Esophagus mucosa (tissue), 1 donor: ENCODE data around the gene SCARF2. TPM values are rescaled to one million over a fixed set of nuclear protein-coding genes. Genes with fewer than 3 reads are reported as not detected.
A peak's percentile ranks its signal among the peaks of the same experiment; 100 is the strongest.
"Not testable (repeated sequence)": the region's sequence is repeated elsewhere in the genome, so short reads cannot be mapped to it uniquely, and the experiment has no call there.

Source experiments
- ATAC-seq: fragments of 200-7000 bp; cut with Tn5 transposase; one replicate; pipeline ENCODE4 v1.9.1; 2020
- total RNA-seq: library from RNA; stranded (reverse); gene quantifications from one replicate; pipeline ENCODE4 v1.2.4, GENCODE V29; 2023
- donor health status: DM: yes; HTN: yes; CAD: no.

The SCARF2 gene
- total RNA-seq, 1 donor from 2014 or later, result 0.48 TPM

DNA sequence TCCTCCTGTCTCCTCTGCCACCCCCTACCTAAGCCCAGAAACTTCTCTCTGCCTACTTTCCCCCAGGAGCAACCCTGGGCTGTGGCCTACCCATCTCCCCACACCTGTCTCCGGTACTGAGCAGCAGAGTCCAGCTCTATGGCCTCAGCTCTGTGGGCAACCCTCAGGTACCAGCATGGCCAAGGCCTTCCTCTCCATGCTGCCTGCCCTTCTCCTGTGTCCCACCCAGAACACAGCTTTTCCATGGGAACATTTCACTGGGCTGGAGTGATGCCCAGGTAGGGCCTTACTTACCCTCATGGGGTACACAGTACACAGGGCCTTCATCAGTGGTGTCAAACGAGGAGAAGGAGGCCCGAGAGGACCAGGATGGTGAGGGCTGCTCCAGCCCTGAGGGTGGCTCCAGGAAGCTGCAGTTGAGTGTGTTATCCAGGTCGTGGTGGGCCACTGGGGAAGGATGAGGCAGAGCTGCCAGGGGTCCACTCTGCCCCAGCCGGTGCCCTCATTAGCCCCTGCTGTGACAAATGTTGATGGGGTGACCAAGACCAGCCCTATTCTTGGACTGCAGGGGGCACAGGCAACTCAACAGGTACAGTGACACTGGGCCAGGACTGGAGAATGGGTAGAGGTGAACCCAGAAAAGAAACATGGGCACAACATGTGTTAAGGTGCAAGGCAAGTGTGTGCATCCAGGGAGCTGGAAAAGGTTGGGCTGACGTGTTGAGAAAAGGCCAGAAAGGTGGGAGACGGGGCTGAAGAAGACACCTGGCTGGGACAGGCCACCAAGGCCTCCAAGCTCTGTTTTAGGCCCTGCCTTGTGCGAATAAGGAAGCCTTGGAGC lies 10.3 kb downstream of the SCARF2 start:
- no peak for ATAC-seq

GRCh38 chr22:20426259-20426615 lies 11.4 kb downstream of the SCARF2 start:
- ATAC-seq, result peak; percentile 44

DNA sequence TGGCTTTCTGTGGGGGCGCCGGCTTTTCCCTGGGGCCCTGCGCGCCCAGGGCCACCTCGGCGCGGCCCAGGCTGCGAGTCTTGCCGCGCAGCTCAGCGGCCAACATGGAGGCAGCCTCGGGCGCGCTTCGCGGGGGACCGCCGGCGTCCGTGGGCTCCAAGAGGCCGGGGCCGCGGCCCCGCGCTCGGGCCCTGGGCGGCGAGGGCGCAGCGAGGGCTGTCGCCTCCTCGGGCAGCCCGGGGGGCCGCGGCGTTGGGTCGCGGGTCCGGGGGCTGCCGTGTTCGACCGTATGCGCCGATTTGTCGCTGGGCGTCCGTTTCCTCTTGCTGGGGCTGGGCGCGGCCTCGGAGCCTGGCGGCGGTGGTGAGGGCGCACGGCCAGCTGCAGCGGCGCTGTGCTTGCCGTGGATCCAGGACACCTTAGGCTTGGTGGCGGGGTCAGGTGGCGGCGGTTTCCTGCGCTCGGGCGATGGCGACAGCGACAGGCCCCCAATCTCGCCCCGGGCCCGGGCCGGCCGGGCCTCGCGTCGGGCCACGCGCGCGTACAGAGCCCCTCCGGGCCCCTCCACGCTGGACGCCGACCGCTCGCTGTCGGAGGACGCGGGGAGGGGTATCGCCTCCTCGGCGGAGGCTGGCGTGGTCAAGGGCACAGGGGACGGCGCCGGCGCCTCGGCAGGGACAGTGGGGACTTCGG lies 11.9 kb downstream of the SCARF2 start:
- no peak for ATAC-seq

DNA sequence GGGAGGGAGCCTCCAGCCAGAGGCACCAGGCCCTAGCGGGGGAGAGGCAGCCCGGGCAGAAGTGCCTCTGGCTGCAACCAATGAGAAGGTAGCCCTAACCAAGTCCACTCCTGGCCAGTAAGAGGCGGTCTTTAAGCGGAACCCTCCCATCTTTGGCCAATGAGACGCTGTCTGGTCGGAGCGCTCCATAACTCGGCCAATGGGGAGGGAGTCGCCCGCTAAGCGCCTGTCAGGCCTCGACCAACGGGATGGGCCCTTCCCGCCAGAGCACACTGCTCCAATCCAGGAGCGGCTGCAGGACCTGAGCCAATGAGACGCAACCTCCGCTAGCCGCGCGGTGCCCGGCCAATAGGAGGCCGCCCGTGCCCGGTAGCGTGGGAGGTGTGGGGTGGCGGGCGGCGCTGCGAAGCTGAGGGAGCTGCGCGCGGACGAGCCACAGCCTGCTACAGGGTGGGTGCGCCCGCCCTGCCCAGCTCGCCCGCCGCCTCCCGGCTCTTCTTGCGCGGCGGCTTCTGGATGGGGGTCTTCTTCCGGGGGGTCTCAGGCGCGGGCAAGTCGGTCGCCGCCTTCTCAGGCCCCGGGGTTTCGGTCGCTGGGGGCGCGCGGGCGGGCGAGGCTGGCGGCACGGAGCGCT lies 12.6 kb downstream of the SCARF2 start:
- ATAC-seq, result peak; percentile 63

- ATAC-seq, result no peak
Observed at GRCh38 chr22:20424568-20424931, 13.1 kb downstream of the SCARF2 start.

- no peak for ATAC-seq
Observed at GRCh38 chr22:20423906-20424551, 13.6 kb downstream of the SCARF2 start.

DNA sequence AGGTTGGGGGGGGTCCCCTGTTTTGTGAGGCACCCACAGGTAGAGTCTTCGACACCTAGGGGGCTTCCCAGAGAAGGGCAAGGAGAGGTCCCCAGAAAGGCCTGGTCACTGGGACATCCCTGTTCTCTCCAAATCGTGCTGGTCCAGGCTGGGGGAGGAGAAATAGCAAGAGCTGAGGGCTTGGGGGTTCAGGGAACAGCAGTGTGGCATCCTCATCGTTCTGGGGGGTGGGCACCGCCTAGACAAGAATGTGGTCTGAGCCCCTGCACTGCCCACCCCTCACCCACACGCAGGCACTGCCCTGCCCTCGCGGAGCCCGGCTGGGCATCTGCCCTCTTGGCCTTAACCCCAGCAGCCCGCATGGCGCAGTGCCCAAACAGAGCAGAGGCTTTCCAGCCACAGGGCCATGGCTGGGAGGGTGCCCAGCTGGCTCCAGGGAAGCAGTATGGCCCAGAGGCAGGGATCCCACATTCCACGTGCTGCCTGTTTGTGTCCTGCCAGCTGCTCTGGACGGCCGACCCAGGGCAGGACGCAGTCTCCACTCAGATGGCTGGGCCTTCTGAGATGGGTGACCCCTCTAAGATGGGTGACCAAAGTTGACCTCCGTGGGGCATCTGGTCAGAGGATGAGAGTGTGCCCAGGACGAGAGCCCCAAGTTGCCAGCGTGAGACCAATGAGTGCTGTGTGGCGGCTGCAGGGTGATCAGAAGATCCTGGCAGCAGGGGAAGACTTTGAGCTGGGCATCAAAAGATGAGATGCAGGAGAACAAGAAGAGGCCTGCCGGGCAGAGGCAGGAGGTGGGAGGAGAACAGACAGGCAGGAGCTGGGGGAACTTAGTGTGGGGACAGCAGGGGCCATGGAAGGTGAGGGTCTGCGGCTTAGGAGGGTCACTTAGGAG lies 14.4 kb downstream of the SCARF2 start:
- no peak for ATAC-seq

DNA sequence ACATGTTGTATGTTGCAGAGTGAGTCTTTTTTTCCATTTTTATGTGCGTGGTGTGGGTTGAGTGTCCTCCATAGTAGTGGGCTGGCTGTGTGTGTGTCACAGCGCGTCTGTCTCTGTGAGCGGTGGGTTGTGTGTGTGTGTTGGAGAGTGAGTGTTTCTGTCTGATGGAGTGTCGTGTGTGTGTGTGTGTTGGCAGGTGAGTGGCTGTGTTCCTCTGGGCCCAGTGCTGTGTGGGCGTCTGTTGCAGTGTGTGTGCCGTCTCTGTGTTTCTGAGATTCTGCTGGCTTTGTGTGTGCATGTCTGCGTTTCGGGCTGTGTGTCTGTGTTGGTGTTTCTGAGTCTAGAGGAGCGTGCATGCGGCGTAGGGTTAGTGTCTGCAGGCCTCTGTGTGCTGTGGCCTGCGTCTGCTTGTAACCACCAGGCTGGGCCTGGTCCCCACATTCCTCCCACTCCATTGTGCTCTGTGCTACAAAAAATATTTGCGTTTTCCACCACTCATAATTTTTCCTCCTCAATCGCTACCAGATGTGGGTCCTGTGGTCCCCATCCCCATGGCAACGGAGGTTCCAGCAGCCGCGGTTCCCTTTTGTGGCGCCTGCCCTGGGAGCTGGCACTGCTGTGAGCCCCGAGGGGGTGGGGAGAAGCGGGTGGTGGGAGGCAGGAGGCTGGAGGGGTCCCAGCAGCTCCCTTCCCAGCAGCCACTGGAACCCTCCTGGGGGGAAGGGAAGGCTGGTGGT lies 15.2 kb downstream of the SCARF2 start:
- no peak for ATAC-seq

- ATAC-seq, result no peak
Observed at GRCh38 chr22:20421507-20421874, 16.1 kb downstream of the SCARF2 start.

DNA sequence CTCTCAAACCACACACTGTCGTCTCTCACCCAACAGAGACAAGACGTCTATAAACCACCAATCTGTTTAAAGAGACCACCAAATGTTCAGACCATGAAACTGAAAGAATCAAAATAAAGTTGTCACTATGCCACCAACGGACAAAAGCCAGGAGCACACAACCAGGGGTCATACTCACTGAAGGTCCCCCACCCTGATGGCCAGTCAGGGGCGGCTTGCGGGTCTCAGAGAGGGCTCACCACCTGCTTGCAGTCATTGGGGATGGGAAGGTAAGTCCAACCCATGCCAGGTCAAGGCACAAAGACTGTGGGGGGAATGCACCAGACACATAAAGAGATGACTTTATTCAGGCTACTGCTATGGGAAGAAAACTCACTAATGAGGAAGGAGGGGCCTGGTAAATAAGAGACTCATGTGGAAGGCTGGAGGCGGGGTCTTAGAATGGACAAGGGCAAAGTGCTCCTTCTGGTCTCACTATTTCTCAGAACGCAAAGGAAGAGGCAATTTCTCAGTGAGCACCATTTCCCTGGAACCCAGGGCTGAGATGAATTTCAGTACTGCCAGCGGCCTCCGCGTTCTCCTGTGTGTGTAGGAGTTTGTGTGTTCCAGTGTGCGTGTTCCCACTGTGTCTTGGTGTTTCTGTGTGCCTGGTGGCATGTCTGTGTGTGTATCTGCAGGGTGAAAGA lies 17.3 kb downstream of the SCARF2 start:
- ATAC-seq, result no peak

DNA sequence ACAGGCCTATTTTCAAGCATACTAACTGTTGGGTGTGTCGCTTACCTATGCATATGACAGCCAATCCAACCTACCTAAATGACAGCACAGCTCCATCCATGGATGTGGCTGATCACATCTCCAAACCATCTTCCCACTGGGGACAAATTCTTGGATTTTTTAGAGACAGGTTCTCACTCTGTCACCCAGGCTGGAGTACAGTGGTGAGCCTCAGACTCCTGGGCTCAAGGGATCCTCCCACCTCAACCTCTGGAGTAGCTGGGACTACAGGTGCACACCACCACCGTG lies 18.0 kb downstream of the SCARF2 start:
- peak; percentile 39 for ATAC-seq

DNA sequence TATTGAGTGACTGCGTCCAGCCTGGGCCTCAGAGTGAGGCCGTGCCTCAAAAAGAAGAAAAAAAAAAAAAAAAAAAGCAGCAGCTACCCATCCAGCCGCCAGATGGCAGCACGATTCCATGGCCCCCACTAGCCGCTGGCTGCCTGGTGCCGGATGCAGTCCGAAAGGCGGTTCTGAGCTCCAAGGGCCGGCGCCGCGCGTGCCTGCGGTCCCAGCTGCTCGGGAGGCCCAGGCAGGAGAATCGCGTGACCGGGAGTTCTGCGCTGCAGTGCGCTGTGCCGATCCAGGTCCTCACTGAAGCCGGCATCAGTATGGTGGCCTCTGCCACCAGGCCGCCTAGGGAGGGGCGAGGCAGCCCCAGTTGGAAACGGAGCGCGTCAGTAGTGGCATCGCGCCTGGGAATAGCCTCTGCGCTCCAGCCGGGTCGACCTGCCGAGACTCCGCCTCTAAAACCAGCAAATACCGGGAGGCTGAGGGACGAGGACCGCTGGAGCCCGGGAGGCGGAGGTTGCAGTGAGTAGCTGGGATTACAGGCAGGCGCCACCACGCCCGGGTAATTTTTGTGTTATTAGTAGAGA lies 19.3 kb downstream of the SCARF2 start:
- ATAC-seq, result peak; percentile 78

DNA sequence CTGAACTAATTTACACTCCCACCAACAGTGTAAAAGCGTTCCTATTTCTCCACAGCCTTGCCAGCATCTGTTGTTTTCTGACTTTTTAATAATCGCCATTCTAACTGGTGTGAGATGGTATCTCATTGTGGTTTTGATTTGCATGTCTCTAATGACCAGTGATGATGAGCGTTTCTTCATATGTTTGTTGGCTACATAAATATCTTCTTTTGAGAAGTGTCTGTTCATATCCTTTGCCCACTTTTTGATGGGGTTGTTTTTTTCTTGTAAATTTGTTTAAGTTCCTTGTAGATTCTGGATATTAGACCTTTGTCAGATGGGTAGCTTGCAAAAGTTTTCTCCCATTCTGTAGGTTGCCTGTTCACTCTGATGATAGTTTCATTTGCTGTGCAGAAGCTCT lies 21.9 kb downstream of the SCARF2 start:
- ATAC-seq, result not testable (repeated sequence)

DNA sequence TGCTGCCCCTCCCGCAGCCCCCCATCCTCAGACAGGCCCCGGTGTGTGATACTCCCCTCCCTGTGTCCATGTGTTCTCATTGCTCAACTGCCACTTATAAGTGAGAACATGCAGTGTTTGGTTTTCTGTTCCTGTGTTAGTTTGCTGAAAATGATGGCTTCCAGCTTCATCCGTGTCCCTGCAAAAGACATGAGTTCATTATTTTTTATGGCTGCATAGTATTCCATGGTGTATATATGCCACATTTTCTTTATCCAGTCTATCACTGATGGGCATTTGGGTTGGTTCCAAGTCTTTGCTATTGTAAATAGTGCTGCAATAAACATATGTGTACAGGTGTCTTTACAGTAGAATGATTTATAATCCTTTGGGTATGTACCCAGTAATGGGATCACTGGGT lies 22.4 kb downstream of the SCARF2 start:
- ATAC-seq, result not testable (repeated sequence)

GRCh38 chr22:20414450-20414849 lies 23.2 kb downstream of the SCARF2 start:
- ATAC-seq, result no peak

DNA sequence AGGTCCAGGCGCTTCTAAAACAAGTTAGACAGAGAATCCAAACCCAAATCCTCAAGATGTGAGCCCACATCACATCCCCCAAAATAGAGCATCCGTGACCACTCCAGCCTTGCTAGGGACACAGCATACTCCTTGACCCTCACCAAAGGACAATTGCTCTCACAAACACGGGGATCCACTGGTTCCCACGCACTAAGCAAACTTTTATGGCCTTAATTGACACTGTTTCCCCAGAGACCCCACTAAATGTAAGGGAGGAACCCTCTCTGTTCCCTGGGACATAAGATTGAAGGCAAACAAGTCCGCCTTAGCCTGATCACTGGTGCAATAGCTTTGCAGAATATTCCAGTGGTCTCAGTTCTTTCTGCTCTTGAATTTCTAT lies 23.6 kb downstream of the SCARF2 start:
- no peak for ATAC-seq

GRCh38 chr22:20413217-20414058 lies 24.2 kb downstream of the SCARF2 start:
- no peak for ATAC-seq

- ATAC-seq, result no peak
Observed at GRCh38 chr22:20412474-20413216, 25.0 kb downstream of the SCARF2 start.

DNA sequence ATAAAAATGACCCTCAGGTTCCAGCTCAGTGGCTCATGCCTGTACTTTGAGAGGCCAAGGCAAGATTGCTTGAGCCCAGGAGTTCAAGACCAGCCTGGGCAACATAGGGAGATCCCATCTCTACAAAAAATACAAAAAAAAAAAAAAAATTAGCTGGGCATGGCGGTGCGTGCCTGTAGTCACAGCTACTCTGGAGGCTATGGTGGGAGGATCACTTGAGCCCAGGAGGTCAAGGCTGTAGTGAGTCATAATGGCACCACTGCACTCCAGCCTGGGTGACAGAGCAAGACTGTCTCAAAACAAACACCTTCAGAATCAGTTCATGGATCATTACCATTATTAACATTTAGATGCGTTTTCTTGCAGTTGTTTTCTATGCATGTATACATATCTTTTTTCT lies 28.2 kb downstream of the SCARF2 start:
- ATAC-seq, result not testable (repeated sequence)
